GM18519 (cell line): ENCODE results near the gene ALKBH3.

Source experiments
- ATAC-seq: cut with Tn5 transposase; IDR thresholded peaks from one replicate; pipeline ENCODE4 v1.9.1; 2021; ENCODE audit warnings: mild to moderate bottlenecking, moderate library complexity; ENCODE audit not compliant: unreplicated experiment, low FRiP score

Gene ALKBH3

GRCh38 chr11:43892851-43893250 lies 12.2 kb downstream of the ALKBH3 start:
- no peak for ATAC-seq

GRCh38 chr11:43894546-43894945 lies 13.9 kb downstream of the ALKBH3 start:
- ATAC-seq = no peak

- ATAC-seq = no peak
Measured at GRCh38 chr11:43895601-43896000, 15.0 kb downstream of the ALKBH3 start.

GRCh38 chr11:43898574-43898973 lies 17.9 kb downstream of the ALKBH3 start:
- no peak for ATAC-seq

- no peak for ATAC-seq
Measured at GRCh38 chr11:43899094-43899493, 18.5 kb downstream of the ALKBH3 start.

GRCh38 chr11:43901551-43901950 lies 20.9 kb downstream of the ALKBH3 start:
- ATAC-seq = no peak

- no peak for ATAC-seq
Measured at GRCh38 chr11:43903078-43903477, 22.4 kb downstream of the ALKBH3 start.

- no peak for ATAC-seq
Measured at GRCh38 chr11:43903969-43904368, 23.3 kb downstream of the ALKBH3 start.

GRCh38 chr11:43904742-43905535 lies 24.3 kb downstream of the ALKBH3 start:
- no peak for ATAC-seq

GRCh38 chr11:43905813-43906241 lies 25.2 kb downstream of the ALKBH3 start:
- ATAC-seq = no peak

GRCh38 chr11:43907028-43907975 lies 26.7 kb downstream of the ALKBH3 start:
- ATAC-seq = no peak

- no peak for ATAC-seq
Measured at GRCh38 chr11:43908191-43908590, 27.6 kb downstream of the ALKBH3 start.

- ATAC-seq = no peak
Measured at GRCh38 chr11:43908683-43909082, 28.1 kb downstream of the ALKBH3 start.

- no peak for ATAC-seq
Measured at GRCh38 chr11:43913829-43914380, 33.3 kb downstream of the ALKBH3 start.

- ATAC-seq = no peak
Measured at GRCh38 chr11:43914466-43914865, 33.8 kb downstream of the ALKBH3 start.

- ATAC-seq = no peak
Measured at GRCh38 chr11:43916621-43917020, 36.0 kb downstream of the ALKBH3 start.

GRCh38 chr11:43917851-43918250 lies 37.2 kb downstream of the ALKBH3 start:
- ATAC-seq = no peak

- ATAC-seq = no peak
Measured at GRCh38 chr11:43918662-43919061, 38.0 kb downstream of the ALKBH3 start.

- ATAC-seq = no peak
Measured at GRCh38 chr11:43919852-43920597, 39.4 kb downstream of the ALKBH3 start.
